ENCODE data around the gene KRCC1.
A peak's percentile ranks its signal among the peaks of the same experiment; 100 is the strongest.

GRCh38 chr2:88016086-88016959 lies 39.3 kb downstream of the KRCC1 start, which contains the start of gene RNU2-63P:
- TF ChIP-seq POLR2A (IDR thresholded peaks at IDR 0.05; ENCODE audit: low read depth, low read length) (peak; percentile 100), POLR2AphosphoS5 (IDR thresholded peaks at IDR 0.05; ENCODE audit: low read depth, low read length) (peak; percentile 100), TAF1 (IDR thresholded peaks at IDR 0.05; ENCODE audit: borderline replicate concordance, low read depth, low read length) (no peak)

Measured in GM12892 (cell line).